Measurements from ENCODE around the gene UBA1.

Gene UBA1

DNA sequence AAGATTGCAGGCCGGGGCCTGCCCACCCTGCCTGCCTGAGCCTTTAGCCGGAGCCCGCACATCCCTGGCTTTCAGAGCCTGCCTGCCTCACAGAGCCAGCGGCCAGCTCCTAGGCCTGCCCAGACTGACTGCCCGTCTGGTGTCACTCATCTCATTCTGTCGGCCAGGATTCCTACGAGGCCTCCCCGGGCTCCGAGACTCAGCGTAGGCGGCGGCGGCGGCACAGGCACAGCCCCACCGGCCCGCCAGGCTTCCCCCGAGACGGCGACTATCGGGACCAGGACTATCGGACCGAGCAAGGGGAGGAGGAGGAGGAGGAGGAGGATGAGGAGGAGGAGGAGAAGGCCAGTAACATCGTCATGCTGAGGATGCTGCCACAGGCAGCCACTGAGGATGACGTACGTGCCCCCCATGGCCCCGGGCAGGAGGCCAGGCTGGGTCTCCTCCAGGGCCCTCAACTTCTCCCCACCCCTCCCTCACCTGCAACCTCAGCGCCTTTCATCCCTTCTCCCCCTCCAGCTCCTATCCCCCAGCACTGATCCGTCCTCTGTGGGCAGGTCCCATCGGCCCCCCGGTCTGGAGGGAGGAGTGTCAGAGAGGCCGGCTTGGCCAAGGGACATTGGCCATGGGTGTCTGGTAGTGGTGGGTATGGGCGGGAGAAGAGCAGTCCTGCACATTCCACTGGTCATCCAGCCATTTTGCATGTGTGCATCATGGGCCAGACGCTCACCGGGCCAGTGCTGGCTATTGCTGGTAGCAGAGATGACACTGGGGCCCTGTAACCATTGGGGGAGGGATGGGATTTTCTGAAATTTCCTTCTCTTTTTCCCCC is 22.6 kb upstream of the UBA1 start:
- DNase-seq: no peak

DNA sequence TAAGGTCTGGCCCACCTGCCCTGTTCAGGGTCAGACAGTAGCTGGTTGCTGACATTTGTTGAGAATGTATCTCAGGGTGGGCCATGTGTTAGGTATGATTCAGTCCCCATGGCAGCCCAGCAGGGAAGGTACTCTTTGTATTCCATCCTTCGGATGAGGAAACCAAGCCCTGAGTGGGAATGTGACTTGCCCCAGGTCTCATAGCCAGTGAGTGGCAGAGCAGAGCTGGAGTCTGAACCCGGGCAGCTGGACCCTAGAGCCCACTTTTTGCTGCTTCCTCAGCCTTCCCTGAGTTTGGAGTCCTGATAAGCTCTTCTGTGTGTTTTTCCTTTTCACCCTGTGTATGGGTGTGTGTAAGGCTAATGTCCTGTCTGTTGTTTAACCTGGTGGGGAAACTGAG is 21.6 kb upstream of the UBA1 start:
- no peak for DNase-seq

- DNase-seq: no peak
These were observed 21.1 kb upstream of the UBA1 start for GRCh38 chrX:47172549-47172948.

- DNase-seq: no peak
These were observed 20.4 kb upstream of the UBA1 start for GRCh38 chrX:47172971-47173792.

DNA sequence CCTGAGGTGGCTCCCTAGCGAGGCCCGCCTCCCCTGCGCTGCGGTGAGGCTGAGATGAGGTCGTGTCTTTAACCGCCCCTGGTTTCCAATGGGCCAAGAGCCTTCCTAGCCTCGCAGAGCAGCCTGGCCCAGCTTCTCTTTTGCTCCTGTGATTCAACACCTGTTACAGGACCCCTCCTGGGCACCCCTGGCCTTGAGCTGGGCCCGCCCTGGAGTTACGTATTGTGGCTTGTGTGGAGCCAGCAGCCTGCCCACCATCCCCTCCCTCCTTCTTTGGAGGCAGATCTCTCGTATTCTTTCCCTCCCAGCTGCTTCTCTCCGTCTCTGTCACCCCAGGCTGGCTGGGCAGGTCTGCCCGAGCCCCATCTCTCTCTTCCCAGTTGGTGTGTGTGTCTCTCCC is 19.3 kb upstream of the UBA1 start:
- no peak for DNase-seq

DNA sequence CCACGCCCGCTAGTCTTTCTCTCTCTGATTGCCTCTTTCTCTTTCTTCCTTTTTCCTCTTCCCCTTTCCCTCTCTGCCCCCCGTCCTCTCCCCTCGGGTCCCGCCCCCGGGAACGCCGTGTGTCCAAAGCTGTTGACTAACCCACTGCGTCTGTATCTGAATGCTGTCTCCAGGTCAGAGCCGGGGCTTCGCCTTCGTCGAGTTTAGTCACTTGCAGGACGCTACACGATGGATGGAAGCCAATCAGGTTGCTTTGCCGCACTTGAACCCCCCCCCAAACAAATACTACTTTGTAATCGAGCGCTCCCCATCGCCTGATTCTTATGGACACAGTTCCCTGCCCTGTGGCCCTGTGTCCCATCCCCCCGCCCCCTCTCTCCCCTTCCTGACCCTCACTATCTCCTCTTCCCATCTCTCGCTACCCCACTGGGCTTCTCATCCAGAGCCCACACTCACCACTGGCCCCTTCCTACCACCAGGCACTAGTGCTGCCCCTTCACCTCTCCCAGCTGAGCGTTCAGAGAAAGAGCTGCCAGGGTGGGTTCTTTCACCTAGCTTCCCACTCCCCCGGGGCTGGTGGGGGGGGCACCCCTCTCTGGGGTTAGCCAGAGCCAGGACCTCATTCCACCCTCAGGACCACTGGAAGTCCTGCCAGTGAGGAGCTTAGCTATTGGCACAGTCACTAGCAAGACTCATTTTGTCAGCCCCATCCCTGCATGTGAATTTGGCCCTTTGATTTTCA is 18.6 kb upstream of the UBA1 start:
- no peak for DNase-seq

- no peak for DNase-seq
These were observed 18.0 kb upstream of the UBA1 start for GRCh38 chrX:47175588-47175980.

- DNase-seq: no peak
These were observed 17.4 kb upstream of the UBA1 start for GRCh38 chrX:47176101-47176740.

DNA sequence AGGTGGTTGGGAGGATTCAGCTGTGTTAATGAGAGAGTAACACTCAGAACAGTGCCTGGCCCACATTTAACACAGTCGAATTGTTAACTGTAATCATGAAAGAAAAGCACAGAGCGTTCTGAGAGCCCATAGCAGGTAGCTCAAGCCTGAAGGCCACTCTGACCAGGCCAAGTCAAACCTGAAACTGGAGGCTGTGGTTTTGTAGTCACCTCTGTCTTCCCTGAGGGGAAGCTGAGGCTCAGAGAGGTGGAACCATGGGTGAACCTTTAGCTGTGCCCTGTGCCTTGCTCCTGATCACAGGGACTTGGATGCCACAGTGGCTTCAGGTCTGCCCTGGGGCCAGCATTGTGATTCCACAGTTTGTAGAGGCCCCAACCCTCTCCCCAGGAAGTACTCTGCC is 16.6 kb upstream of the UBA1 start:
- no peak for DNase-seq

DNA sequence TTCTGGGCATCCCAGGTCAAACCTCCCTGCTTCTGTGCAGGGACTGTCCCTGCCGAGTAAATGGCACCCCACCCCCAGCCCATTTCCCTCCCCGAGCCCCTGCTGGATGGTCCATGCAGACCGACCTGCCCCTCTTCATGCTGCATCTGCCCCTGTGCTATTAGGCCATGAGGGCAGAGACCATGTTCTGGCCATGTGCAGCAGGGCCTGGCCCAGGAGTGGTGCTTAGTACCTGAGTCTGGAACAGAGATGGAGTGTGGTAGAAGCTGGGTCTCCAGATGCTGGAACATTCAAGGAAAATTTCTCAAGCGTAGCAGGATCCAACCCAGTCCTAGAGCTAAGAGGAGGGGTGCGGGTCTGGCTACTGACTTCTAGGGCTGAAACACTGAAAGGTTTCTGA is 15.3 kb upstream of the UBA1 start:
- no peak for DNase-seq

GRCh38 chrX:47179221-47179927 is 14.3 kb upstream of the UBA1 start:
- no peak for DNase-seq

DNA sequence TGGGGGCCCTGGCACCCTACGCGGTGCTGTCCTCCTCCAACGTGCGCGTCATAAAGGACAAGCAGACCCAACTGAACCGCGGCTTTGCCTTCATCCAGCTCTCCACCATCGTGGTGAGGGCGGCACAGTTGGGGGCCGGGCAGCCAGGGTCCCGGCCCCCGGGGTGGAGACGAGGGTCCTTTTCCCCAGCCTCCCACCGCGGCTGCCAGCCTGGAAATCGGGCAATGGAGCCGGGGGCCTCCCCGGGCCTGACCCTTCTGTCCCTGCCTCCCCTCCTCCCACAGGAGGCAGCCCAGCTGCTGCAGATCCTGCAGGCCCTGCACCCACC is 13.7 kb upstream of the UBA1 start:
- no peak for DNase-seq

DNA sequence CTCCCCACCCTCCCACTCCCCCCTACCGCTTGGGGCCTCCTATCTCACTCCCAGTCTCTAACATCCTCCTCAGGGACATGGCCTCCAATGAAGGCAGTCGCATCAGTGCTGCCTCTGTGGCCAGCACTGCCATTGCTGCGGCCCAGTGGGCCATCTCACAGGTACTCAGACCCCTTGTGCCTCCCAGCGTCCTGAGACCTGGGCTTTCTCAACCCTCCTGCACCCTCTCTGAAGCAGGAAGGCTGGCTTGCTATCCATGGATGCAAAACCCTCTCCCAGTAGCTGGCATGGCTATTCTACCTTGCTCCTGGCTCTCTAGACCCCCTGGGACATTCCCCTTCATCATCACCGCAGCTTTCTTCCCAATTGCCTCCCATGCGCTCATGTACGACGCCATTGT is 13.3 kb upstream of the UBA1 start:
- no peak for DNase-seq

DNA sequence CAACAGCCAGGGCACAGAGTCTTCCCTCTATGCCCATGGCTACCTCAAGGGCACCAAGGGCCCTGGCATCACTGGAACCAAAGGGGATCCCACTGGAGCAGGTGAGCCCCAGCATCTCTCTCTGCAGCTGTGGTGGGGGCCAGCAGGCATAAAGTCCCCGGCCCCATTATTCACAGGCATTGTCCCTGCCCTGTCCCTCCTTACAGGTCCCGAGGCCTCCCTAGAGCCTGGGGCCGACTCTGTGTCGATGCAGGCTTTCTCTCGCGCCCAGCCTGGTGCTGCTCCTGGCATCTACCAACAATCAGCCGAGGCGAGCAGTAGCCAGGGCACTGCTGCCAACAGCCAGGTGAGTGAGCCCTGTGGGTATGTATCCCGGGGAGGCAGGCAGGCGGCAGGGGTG is 12.3 kb upstream of the UBA1 start:
- no peak for DNase-seq

DNA sequence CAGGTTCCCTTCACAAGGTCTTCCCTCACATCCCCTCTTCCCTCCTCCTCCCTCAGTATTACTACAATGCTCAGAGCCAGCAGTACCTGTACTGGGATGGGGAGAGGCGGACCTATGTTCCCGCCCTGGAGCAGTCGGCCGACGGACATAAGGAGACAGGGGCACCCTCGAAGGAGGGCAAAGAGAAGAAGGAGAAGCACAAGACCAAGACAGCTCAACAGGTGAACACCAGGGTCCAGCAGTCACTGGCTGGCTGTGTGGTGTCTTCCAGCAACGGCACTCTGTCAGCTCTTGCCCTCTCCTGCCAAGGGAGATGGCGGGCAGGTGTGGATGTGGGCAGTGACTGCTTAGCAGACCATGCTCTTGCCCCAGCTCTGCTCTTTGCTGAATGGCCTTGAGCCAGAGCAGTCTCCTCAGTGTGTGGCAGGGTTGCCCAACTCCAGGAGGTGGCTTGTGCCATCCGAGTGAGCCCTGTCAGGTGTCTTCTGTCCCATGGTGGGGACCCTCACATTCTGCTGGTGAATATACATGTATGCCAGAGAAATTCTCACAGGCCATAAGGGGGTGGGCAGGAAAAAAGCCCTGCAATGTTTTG is 11.4 kb upstream of the UBA1 start:
- no peak for DNase-seq

- DNase-seq: no peak
These were observed 9.1 kb upstream of the UBA1 start for GRCh38 chrX:47184486-47184885.

- no peak for DNase-seq
These were observed 8.4 kb upstream of the UBA1 start for GRCh38 chrX:47185241-47185640.

GRCh38 chrX:47186096-47186740 is 7.4 kb upstream of the UBA1 start:
- DNase-seq: no peak

- no peak for DNase-seq
These were observed 6.4 kb upstream of the UBA1 start for GRCh38 chrX:47187106-47187677.

DNA sequence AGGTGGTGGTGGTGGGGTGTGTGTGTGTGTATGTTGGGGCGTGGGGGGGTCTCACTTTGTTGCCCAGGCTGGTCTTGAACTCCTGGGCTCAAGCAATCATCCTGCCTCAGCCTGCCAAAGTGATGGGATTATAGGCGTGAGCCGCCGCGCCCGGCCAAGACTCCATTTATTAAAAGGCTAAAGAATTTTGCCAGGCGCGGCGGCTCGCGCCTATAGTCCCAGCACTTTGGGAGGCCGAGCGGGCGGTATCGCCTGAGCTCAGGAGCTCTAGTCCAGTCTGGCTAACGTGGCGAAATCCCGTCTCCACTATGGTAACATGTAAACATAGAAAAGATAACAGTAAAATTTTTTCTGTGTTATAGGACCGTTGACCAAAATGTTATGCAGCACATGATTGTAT is 3.7 kb upstream of the UBA1 start:
- DNase-seq: no peak
